PFSK-1 (cell line): Measurements from ENCODE around the gene COL18A1.
A peak's percentile ranks its signal among the peaks of the same experiment; 100 is the strongest.

Experiments used
- POLR2AphosphoS5 ChIP-seq: IDR thresholded peaks from 2 replicates; pipeline ENCODE4 v1.6.1; 2012; ENCODE audit warnings: low read depth, mild to moderate bottlenecking, control low read depth, low read length, moderate library complexity
- SIN3A ChIP-seq: IDR thresholded peaks from 2 replicates; pipeline ENCODE4 v1.6.1; 2012; ENCODE audit warnings: mild to moderate bottlenecking, low read length, moderate library complexity, borderline replicate concordance; ENCODE audit not compliant: insufficient read depth
- TAF1 ChIP-seq: IDR thresholded peaks from 2 replicates; pipeline ENCODE4 v1.6.1; 2012; ENCODE audit warnings: low read length, control low read depth, borderline replicate concordance; ENCODE audit not compliant: insufficient read depth
- TF ChIP-seq, protein P1 (sequence below), 2 experiments: IDR thresholded peaks; 2 replicates each; pipeline versions ENCODE4 v1.6.1 to v1.8.0; 2011 to 2012; ENCODE audit warnings: low read depth in 2 of 2, low read length in 2 of 2, control low read depth in 1 of 2, inconsistent platforms in 1 of 2, mild to moderate bottlenecking in 1 of 2, moderate library complexity in 1 of 2; ENCODE audit not compliant: insufficient read depth in 1 of 2

DNA sequence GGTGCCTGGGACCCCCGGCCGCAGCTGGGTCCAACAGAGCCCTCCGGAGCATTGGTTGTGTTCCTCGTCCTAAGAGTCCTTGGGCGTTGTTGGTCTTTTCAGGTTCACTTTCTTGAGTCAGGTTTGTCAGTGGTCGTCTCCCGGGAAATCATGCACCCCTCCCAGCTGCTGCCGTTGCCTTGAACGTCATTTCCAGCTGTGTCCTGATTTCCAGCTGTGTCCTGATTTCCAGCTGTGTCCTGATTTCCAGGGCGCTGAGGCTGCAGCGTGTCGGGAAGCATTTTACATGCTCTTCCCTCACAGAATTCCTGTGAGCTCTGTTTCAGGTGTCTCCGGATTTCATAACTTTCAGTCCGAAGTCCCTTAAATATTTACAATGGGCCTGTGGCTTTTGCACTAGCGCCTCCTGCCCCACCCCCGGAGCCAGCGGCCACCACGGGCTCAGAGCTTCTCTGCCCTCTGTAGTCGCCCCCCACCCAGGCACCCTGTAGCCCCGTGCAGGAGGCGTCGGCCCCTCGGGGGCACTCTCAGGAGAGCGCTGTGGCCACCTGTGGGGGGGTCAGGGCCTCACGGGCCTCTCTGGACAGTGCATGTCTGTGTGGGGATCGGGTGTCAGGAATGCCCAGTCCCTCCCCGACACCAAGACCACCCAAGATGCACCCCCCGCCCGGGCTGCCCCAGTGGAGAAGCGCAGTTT lies 66.7 kb downstream of the COL18A1 start:
- TF ChIP-seq, protein P1, sequence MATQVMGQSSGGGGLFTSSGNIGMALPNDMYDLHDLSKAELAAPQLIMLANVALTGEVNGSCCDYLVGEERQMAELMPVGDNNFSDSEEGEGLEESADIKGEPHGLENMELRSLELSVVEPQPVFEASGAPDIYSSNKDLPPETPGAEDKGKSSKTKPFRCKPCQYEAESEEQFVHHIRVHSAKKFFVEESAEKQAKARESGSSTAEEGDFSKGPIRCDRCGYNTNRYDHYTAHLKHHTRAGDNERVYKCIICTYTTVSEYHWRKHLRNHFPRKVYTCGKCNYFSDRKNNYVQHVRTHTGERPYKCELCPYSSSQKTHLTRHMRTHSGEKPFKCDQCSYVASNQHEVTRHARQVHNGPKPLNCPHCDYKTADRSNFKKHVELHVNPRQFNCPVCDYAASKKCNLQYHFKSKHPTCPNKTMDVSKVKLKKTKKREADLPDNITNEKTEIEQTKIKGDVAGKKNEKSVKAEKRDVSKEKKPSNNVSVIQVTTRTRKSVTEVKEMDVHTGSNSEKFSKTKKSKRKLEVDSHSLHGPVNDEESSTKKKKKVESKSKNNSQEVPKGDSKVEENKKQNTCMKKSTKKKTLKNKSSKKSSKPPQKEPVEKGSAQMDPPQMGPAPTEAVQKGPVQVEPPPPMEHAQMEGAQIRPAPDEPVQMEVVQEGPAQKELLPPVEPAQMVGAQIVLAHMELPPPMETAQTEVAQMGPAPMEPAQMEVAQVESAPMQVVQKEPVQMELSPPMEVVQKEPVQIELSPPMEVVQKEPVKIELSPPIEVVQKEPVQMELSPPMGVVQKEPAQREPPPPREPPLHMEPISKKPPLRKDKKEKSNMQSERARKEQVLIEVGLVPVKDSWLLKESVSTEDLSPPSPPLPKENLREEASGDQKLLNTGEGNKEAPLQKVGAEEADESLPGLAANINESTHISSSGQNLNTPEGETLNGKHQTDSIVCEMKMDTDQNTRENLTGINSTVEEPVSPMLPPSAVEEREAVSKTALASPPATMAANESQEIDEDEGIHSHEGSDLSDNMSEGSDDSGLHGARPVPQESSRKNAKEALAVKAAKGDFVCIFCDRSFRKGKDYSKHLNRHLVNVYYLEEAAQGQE (IDR thresholded peaks at IDR 0.05; ENCODE audit: insufficient read depth in 1 of 2, low read depth in 2 of 2, low read length in 2 of 2), result no peak
- peak; percentile 28; the same call in 1 of the 2 replicates for TF ChIP-seq SIN3A
- no peak for TF ChIP-seq POLR2AphosphoS5
- TF ChIP-seq TAF1, result no peak
